ENCODE measurements around the gene CENPC. TPM values are rescaled to one million over a fixed set of nuclear protein-coding genes. Genes with fewer than 3 reads are reported as not detected.
"Not testable (repeated sequence)": the region's sequence is repeated elsewhere in the genome, so short reads cannot be mapped to it uniquely, and the experiment has no call there.

CENPC gene
- total and polyA plus RNA-seq, 2 donors (not counting 3 experiments of a cell fraction or from before 2014, with no cell fraction given) = 3.6 to 26.4 TPM

- Histone ChIP-seq H3K9ac (replicated peaks; ENCODE audit: extremely low read depth, insufficient read depth, low read length) (no peak overlapping the region), H2AFZ (ENCODE audit: low read depth, low read length) (no peak overlapping the region), H3K9me3 (replicated peaks; ENCODE audit: control insufficient read depth, insufficient read depth, low read length) (no peaks in the 10 kb centered on the region), H3K4me1 (ENCODE audit: control insufficient read depth, extremely low read depth, insufficient read depth, low read length) (no peaks in the 10 kb centered on the region), H3K27me3 (ENCODE audit: control insufficient read depth in 2 of 2, insufficient read depth in 2 of 2, low read length in 2 of 2) (no peaks in the 10 kb centered on the region), H3K27ac (ENCODE audit: insufficient read depth, low read depth, low read length) (no peak overlapping the region), H4K20me1 (replicated peaks; ENCODE audit: control insufficient read depth, extremely low read depth, insufficient read depth, low read length) (no peaks in the 10 kb centered on the region), H3K36me3 (ENCODE audit: control insufficient read depth in 2 of 2, extremely low read depth in 1 of 2, insufficient read depth in 2 of 2, low read length in 2 of 2) (peaks cover 9 to 17% of the 10 kb centered on the region in 2 experiments), H3K79me2 (ENCODE audit: control insufficient read depth, insufficient read depth, low read length) (peaks cover 26% of the 10 kb centered on the region), H3K9me1 (replicated peaks; ENCODE audit: control insufficient read depth, extremely low read depth, insufficient read depth, low read length) (no peaks in the 10 kb centered on the region), H3K4me3 (replicated peaks in 1 of 3; ENCODE audit: insufficient read depth in 1 of 3, low read depth in 1 of 3, low read length in 3 of 3) (no peak overlapping the region), H3K4me2 (ENCODE audit: insufficient read depth, low read length) (no peak overlapping the region)
- DNase-seq (ENCODE audit: low read depth, low spot score) (no peak), FAIRE-seq (no peak)
- dilution Hi-C loops (cut with MboI; ENCODE audit: extremely low pct_ligation_motif_present, low sequenced_read_pairs) = no loop called here
- no TSS peak for BruUV-seq (replicated peaks)
- TF ChIP-seq CTCF (IDR thresholded peaks at IDR 0.05; ENCODE audit: extremely low read depth in 1 of 2, insufficient read depth in 1 of 2, low read depth in 1 of 2, low read length in 2 of 2) (no peak), FOS (IDR thresholded peaks at IDR 0.05; ENCODE audit: borderline replicate concordance, insufficient read depth, low read length) (no peak), MAX (IDR thresholded peaks at IDR 0.05; ENCODE audit: insufficient read depth, insufficient read length) (no peak), POLR2AphosphoS5 (IDR thresholded peaks at IDR 0.05; ENCODE audit: insufficient read depth, low read depth, low read length) (no peak), GATA2 (IDR thresholded peaks at IDR 0.05; ENCODE audit: insufficient read depth, insufficient read length, low read depth, low read length) (no peak), MYC (IDR thresholded peaks at IDR 0.05; ENCODE audit: low read depth, low read length) (no peak), EZH2 (IDR thresholded peaks at IDR 0.05; ENCODE audit: borderline replicate concordance, low read depth, low read length, severe bottlenecking) (no peak), JUN (IDR thresholded peaks at IDR 0.05; ENCODE audit: borderline replicate concordance, insufficient read depth, insufficient read length, low read depth) (no peak), POLR2A (IDR thresholded peaks at IDR 0.05; ENCODE audit: low read depth, low read length) (no peak)
- POLR2A ChIA-PET = no interaction called here
- intact Hi-C loops (cut with micrococcal nuclease) = no loop called here
- CTCF ChIA-PET = no interaction called here
These were observed 13.8 kb downstream of the CENPC start for GRCh38 chr4:67531379-67531962.

- H3K4me2 ChIP-seq (ENCODE audit: insufficient read depth, low read length); H3K27ac ChIP-seq (ENCODE audit: insufficient read depth, low read depth, low read length); H3K4me3 ChIP-seq (replicated peaks in 1 of 3; ENCODE audit: insufficient read depth in 1 of 3, low read depth in 1 of 3, low read length in 3 of 3); H3K9me1 ChIP-seq (replicated peaks; ENCODE audit: control insufficient read depth, extremely low read depth, insufficient read depth, low read length); BruUV-seq (replicated peaks); dilution Hi-C loops (cut with MboI; ENCODE audit: extremely low pct_ligation_motif_present, low sequenced_read_pairs); H3K27me3 ChIP-seq (ENCODE audit: control insufficient read depth in 2 of 2, insufficient read depth in 2 of 2, low read length in 2 of 2); FAIRE-seq; intact Hi-C loops (cut with micrococcal nuclease); DNase-seq (ENCODE audit: low read depth, low spot score); POLR2A ChIA-PET; H3K9me3 ChIP-seq (replicated peaks; ENCODE audit: control insufficient read depth, insufficient read depth, low read length); H2AFZ ChIP-seq (ENCODE audit: low read depth, low read length); H3K9ac ChIP-seq (replicated peaks; ENCODE audit: extremely low read depth, insufficient read depth, low read length); CTCF ChIA-PET; H3K36me3 ChIP-seq (ENCODE audit: control insufficient read depth in 2 of 2, extremely low read depth in 1 of 2, insufficient read depth in 2 of 2, low read length in 2 of 2); H4K20me1 ChIP-seq (replicated peaks; ENCODE audit: control insufficient read depth, extremely low read depth, insufficient read depth, low read length): not testable (repeated sequence)
- Histone ChIP-seq H3K79me2 (ENCODE audit: control insufficient read depth, insufficient read depth, low read length) (peaks cover 66% of the 10 kb centered on the region), H3K4me1 (ENCODE audit: control insufficient read depth, extremely low read depth, insufficient read depth, low read length) (peaks cover 14% of the 10 kb centered on the region)
These were observed 21.2 kb downstream of the CENPC start for GRCh38 chr4:67524140-67524539.
